Muscle layer of duodenum (tissue), 2 donors: ENCODE data around the gene PITPNM3.
"Not testable (repeated sequence)": the region's sequence is repeated elsewhere in the genome, so short reads cannot be mapped to it uniquely, and the experiment has no call there.

Source experiments
- H3K27ac ChIP-seq: one replicate; pipeline ENCODE4 v1.7.0; 2013; ENCODE audit warnings: mild to moderate bottlenecking, low read length
- H3K27me3 ChIP-seq: one replicate; pipeline ENCODE4 v1.7.0; 2013; ENCODE audit warnings: low read depth, mild to moderate bottlenecking, control low read depth, low read length
- H3K36me3 ChIP-seq, 2 donors: one replicate each; pipeline ENCODE4 v1.7.0; 2013; ENCODE audit warnings: low read length in 2 of 2, control low read depth in 1 of 2, mild to moderate bottlenecking in 1 of 2; ENCODE audit not compliant: insufficient read depth in 2 of 2, control insufficient read depth in 1 of 2
- H3K4me1 ChIP-seq, 2 donors: one replicate each; pipeline ENCODE4 v1.7.0; 2013; ENCODE audit warnings: low read length in 2 of 2, mild to moderate bottlenecking in 2 of 2, control low read depth in 1 of 2, moderate library complexity in 1 of 2; ENCODE audit not compliant: insufficient read depth in 2 of 2, control insufficient read depth in 1 of 2
- H3K4me3 ChIP-seq, 2 donors: one replicate each; pipeline ENCODE4 v1.7.0; 2013; ENCODE audit warnings: low read length in 2 of 2, low read depth in 1 of 2, mild to moderate bottlenecking in 1 of 2
- H3K9me3 ChIP-seq, 2 donors: one replicate each; pipeline ENCODE4 v1.7.0; 2013; ENCODE audit warnings: low read length in 2 of 2, control low read depth in 1 of 2, mild to moderate bottlenecking in 1 of 2; ENCODE audit not compliant: control insufficient read depth in 1 of 2
- donor health status: healthy.

Gene PITPNM3

GRCh38 chr17:6487251-6488007, 68.9 kb downstream of the PITPNM3 start:
- H3K4me3 ChIP-seq: no peak overlapping the region
- H3K36me3 ChIP-seq: peaks cover 0 to 4% of the 10 kb centered on the region in 2 donors
- H3K9me3 ChIP-seq: no peaks in the 10 kb centered on the region
- H3K27ac ChIP-seq: no peak overlapping the region
- no peaks in the 10 kb centered on the region for H3K4me1 ChIP-seq
- no peaks in the 10 kb centered on the region for H3K27me3 ChIP-seq

GRCh38 chr17:6485646-6486412, 70.5 kb downstream of the PITPNM3 start:
- no peaks in the 10 kb centered on the region for H3K4me1 ChIP-seq
- no peak overlapping the region for H3K4me3 ChIP-seq
- H3K9me3 ChIP-seq: no peaks in the 10 kb centered on the region
- no peak overlapping the region for H3K27ac ChIP-seq
- H3K36me3 ChIP-seq: peaks cover 0 to 4% of the 10 kb centered on the region in 2 donors
- H3K27me3 ChIP-seq: no peaks in the 10 kb centered on the region

- Histone ChIP-seq H3K4me3 (no peak overlapping the region), H3K27me3 (no peaks in the 10 kb centered on the region), H3K36me3 (peaks cover 0 to 4% of the 10 kb centered on the region in 2 donors), H3K27ac (no peak overlapping the region), H3K4me1 (no peaks in the 10 kb centered on the region), H3K9me3 (no peaks in the 10 kb centered on the region)
Observed at GRCh38 chr17:6483507-6483906, 72.8 kb downstream of the PITPNM3 start.

- H3K27me3 ChIP-seq, H3K4me3 ChIP-seq, H3K4me1 ChIP-seq, H3K27ac ChIP-seq, H3K9me3 ChIP-seq, H3K36me3 ChIP-seq: not testable (repeated sequence)
Observed at GRCh38 chr17:6482796-6483195, 73.6 kb downstream of the PITPNM3 start.

GRCh38 chr17:6482105-6482455, 74.3 kb downstream of the PITPNM3 start:
- Histone ChIP-seq H3K9me3 (no peaks in the 10 kb centered on the region), H3K27me3 (no peaks in the 10 kb centered on the region), H3K36me3 (peaks cover 0 to 4% of the 10 kb centered on the region in 2 donors), H3K27ac (no peak overlapping the region), H3K4me1 (no peaks in the 10 kb centered on the region), H3K4me3 (no peak overlapping the region)

- Histone ChIP-seq H3K27ac (no peak overlapping the region), H3K9me3 (no peaks in the 10 kb centered on the region), H3K27me3 (no peaks in the 10 kb centered on the region), H3K4me1 (peaks cover 0 to 4% of the 10 kb centered on the region in 2 donors), H3K4me3 (no peak overlapping the region), H3K36me3 (peaks cover 0 to 10% of the 10 kb centered on the region in 2 donors)
Observed at GRCh38 chr17:6480303-6480675, 76.1 kb downstream of the PITPNM3 start.

- Histone ChIP-seq H3K27me3 (no peaks in the 10 kb centered on the region), H3K27ac (no peak overlapping the region), H3K4me1 (peaks cover 3 to 4% of the 10 kb centered on the region in 2 donors), H3K9me3 (no peaks in the 10 kb centered on the region), H3K36me3 (peaks cover 0 to 10% of the 10 kb centered on the region in 2 donors), H3K4me3 (no peak overlapping the region)
Observed at GRCh38 chr17:6479622-6480302, 76.6 kb downstream of the PITPNM3 start.

- Histone ChIP-seq H3K9me3 (no peaks in the 10 kb centered on the region), H3K4me1 (peaks cover 4 to 7% of the 10 kb centered on the region in 2 donors), H3K4me3 (no peak overlapping the region), H3K36me3 (peaks cover 0 to 8% of the 10 kb centered on the region in 2 donors), H3K27me3 (no peaks in the 10 kb centered on the region), H3K27ac (no peak overlapping the region)
Observed at GRCh38 chr17:6478486-6478885, 77.9 kb downstream of the PITPNM3 start.

GRCh38 chr17:6477831-6478383, 78.4 kb downstream of the PITPNM3 start:
- H3K9me3 ChIP-seq: no peaks in the 10 kb centered on the region
- peaks cover 4 to 7% of the 10 kb centered on the region in 2 donors for H3K4me1 ChIP-seq
- H3K27me3 ChIP-seq: no peaks in the 10 kb centered on the region
- H3K27ac ChIP-seq: no peak overlapping the region
- no peak overlapping the region for H3K4me3 ChIP-seq
- peaks cover 0 to 6% of the 10 kb centered on the region in 2 donors for H3K36me3 ChIP-seq

GRCh38 chr17:6476810-6477179, 79.6 kb downstream of the PITPNM3 start:
- Histone ChIP-seq H3K27me3 (no peaks in the 10 kb centered on the region), H3K4me1 (peaks cover 4 to 7% of the 10 kb centered on the region in 2 donors), H3K9me3 (no peaks in the 10 kb centered on the region), H3K27ac (no peak overlapping the region), H3K4me3 (no peak overlapping the region), H3K36me3 (peaks cover 0 to 6% of the 10 kb centered on the region in 2 donors)
